ENCODE data around the gene FMN1. TPM values are rescaled to one million over a fixed set of nuclear protein-coding genes. Genes with fewer than 3 reads are reported as not detected.

The FMN1 gene
- total RNA-seq, 1 experiment from 2014 or later: 4.5 TPM

DNA sequence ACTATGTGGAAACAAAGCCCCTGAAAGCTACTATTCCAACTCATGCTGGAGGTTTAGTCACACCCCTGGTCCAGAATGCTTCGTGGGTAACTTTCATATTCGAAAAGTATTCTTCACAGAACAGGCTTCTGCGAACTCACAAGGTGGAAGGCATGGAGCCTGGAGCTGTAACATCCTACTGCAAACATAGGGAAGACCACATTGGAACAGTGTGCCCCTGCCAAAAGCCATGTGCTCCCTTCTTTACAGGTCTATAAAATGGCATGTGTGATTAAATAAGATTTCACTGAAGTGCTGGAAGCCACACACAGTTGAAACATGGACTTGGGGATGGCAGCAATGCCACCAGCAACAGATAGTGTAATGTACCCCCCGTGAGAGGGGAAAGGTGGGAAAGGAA lies 370.8 kb downstream of the FMN1 start (continued):
- TF ChIP-seq, protein P1, sequence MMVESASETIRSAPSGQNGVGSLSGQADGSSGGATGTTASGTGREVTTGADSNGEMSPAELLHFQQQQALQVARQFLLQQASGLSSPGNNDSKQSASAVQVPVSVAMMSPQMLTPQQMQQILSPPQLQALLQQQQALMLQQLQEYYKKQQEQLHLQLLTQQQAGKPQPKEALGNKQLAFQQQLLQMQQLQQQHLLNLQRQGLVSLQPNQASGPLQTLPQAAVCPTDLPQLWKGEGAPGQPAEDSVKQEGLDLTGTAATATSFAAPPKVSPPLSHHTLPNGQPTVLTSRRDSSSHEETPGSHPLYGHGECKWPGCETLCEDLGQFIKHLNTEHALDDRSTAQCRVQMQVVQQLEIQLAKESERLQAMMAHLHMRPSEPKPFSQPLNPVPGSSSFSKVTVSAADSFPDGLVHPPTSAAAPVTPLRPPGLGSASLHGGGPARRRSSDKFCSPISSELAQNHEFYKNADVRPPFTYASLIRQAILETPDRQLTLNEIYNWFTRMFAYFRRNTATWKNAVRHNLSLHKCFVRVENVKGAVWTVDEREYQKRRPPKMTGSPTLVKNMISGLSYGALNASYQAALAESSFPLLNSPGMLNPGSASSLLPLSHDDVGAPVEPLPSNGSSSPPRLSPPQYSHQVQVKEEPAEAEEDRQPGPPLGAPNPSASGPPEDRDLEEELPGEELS (CRISPR knock-in tag; IDR thresholded peaks at IDR 0.05): no peak
- TF ChIP-seq GTF2I (CRISPR knock-in tag; conservative IDR thresholded peaks at IDR 0.05): no peak
- TF ChIP-seq NFATC4 (CRISPR knock-in tag; IDR thresholded peaks at IDR 0.05): no peak
- TF ChIP-seq, protein P2, sequence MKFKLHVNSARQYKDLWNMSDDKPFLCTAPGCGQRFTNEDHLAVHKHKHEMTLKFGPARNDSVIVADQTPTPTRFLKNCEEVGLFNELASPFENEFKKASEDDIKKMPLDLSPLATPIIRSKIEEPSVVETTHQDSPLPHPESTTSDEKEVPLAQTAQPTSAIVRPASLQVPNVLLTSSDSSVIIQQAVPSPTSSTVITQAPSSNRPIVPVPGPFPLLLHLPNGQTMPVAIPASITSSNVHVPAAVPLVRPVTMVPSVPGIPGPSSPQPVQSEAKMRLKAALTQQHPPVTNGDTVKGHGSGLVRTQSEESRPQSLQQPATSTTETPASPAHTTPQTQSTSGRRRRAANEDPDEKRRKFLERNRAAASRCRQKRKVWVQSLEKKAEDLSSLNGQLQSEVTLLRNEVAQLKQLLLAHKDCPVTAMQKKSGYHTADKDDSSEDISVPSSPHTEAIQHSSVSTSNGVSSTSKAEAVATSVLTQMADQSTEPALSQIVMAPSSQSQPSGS (CRISPR knock-in tag; IDR thresholded peaks at IDR 0.05; ENCODE audit: borderline replicate concordance, low read depth): no peak

DNA sequence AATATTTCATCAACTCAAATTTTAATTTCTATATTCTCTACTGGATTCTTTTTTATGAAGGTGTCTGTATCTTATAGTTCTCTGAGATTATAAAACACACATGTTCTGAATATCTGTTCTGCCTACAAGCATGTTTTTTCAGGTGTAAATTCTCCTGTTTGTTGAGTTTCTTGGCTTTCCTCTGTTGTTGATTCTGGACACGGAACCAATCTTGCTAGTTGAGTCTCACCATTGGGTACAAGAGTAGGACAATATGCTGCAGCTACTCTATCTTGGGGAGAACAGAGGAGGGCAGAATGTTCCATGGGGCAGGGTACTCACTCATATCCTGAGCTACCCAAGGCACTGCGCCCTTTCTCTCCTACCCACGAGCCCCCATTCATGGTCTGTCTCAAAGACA lies 371.8 kb downstream of the FMN1 start:
- Mint-ChIP-seq H3K27ac (no peak overlapping the region), H3K27me3 (ENCODE audit: low read depth) (no peaks in the 10 kb centered on the region), H3K4me1 (no peaks in the 10 kb centered on the region), H3K9me3 (no peaks in the 10 kb centered on the region), H3K4me3 (no peak overlapping the region), H3K36me3 (no peaks in the 10 kb centered on the region)
- ChIA-PET POLR2A (interaction anchor here (0.6 kb wide), 1 partner anchor 20 kb away, joined by 3 read pairs; no protein-coding TSS in a partner anchor), CTCF (no interaction called here)
- no peak for DNase-seq (ENCODE audit: low spot score)
- ATAC-seq: no peak
- TF ChIP-seq, protein P2 (CRISPR knock-in tag; IDR thresholded peaks at IDR 0.05; ENCODE audit: borderline replicate concordance, low read depth): no peak
- no peak for TF ChIP-seq CBFB (CRISPR knock-in tag; IDR thresholded peaks at IDR 0.05; ENCODE audit: low read depth)
- no peak for TF ChIP-seq ZNF671 (CRISPR knock-in tag; IDR thresholded peaks at IDR 0.05)
- TF ChIP-seq, protein P3, sequence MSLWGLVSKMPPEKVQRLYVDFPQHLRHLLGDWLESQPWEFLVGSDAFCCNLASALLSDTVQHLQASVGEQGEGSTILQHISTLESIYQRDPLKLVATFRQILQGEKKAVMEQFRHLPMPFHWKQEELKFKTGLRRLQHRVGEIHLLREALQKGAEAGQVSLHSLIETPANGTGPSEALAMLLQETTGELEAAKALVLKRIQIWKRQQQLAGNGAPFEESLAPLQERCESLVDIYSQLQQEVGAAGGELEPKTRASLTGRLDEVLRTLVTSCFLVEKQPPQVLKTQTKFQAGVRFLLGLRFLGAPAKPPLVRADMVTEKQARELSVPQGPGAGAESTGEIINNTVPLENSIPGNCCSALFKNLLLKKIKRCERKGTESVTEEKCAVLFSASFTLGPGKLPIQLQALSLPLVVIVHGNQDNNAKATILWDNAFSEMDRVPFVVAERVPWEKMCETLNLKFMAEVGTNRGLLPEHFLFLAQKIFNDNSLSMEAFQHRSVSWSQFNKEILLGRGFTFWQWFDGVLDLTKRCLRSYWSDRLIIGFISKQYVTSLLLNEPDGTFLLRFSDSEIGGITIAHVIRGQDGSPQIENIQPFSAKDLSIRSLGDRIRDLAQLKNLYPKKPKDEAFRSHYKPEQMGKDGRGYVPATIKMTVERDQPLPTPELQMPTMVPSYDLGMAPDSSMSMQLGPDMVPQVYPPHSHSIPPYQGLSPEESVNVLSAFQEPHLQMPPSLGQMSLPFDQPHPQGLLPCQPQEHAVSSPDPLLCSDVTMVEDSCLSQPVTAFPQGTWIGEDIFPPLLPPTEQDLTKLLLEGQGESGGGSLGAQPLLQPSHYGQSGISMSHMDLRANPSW (CRISPR knock-in tag; conservative IDR thresholded peaks at IDR 0.05; ENCODE audit: low read depth): no peak
- TF ChIP-seq ZNF317 (CRISPR knock-in tag; IDR thresholded peaks at IDR 0.05; ENCODE audit: borderline replicate concordance, low read depth): no peak
- TF ChIP-seq, protein P4, sequence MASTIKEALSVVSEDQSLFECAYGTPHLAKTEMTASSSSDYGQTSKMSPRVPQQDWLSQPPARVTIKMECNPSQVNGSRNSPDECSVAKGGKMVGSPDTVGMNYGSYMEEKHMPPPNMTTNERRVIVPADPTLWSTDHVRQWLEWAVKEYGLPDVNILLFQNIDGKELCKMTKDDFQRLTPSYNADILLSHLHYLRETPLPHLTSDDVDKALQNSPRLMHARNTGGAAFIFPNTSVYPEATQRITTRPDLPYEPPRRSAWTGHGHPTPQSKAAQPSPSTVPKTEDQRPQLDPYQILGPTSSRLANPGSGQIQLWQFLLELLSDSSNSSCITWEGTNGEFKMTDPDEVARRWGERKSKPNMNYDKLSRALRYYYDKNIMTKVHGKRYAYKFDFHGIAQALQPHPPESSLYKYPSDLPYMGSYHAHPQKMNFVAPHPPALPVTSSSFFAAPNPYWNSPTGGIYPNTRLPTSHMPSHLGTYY (CRISPR knock-in tag; IDR thresholded peaks at IDR 0.05): no peak
- TF ChIP-seq, protein P5, sequence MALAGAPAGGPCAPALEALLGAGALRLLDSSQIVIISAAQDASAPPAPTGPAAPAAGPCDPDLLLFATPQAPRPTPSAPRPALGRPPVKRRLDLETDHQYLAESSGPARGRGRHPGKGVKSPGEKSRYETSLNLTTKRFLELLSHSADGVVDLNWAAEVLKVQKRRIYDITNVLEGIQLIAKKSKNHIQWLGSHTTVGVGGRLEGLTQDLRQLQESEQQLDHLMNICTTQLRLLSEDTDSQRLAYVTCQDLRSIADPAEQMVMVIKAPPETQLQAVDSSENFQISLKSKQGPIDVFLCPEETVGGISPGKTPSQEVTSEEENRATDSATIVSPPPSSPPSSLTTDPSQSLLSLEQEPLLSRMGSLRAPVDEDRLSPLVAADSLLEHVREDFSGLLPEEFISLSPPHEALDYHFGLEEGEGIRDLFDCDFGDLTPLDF (CRISPR knock-in tag; IDR thresholded peaks at IDR 0.05): no peak
- TF ChIP-seq, protein P6, sequence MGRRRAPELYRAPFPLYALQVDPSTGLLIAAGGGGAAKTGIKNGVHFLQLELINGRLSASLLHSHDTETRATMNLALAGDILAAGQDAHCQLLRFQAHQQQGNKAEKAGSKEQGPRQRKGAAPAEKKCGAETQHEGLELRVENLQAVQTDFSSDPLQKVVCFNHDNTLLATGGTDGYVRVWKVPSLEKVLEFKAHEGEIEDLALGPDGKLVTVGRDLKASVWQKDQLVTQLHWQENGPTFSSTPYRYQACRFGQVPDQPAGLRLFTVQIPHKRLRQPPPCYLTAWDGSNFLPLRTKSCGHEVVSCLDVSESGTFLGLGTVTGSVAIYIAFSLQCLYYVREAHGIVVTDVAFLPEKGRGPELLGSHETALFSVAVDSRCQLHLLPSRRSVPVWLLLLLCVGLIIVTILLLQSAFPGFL (CRISPR knock-in tag; IDR thresholded peaks at IDR 0.05; ENCODE audit: borderline replicate concordance): no peak
- TF ChIP-seq ESRRA (CRISPR knock-in tag; IDR thresholded peaks at IDR 0.05; ENCODE audit: borderline replicate concordance): no peak
- TF ChIP-seq, protein P7, sequence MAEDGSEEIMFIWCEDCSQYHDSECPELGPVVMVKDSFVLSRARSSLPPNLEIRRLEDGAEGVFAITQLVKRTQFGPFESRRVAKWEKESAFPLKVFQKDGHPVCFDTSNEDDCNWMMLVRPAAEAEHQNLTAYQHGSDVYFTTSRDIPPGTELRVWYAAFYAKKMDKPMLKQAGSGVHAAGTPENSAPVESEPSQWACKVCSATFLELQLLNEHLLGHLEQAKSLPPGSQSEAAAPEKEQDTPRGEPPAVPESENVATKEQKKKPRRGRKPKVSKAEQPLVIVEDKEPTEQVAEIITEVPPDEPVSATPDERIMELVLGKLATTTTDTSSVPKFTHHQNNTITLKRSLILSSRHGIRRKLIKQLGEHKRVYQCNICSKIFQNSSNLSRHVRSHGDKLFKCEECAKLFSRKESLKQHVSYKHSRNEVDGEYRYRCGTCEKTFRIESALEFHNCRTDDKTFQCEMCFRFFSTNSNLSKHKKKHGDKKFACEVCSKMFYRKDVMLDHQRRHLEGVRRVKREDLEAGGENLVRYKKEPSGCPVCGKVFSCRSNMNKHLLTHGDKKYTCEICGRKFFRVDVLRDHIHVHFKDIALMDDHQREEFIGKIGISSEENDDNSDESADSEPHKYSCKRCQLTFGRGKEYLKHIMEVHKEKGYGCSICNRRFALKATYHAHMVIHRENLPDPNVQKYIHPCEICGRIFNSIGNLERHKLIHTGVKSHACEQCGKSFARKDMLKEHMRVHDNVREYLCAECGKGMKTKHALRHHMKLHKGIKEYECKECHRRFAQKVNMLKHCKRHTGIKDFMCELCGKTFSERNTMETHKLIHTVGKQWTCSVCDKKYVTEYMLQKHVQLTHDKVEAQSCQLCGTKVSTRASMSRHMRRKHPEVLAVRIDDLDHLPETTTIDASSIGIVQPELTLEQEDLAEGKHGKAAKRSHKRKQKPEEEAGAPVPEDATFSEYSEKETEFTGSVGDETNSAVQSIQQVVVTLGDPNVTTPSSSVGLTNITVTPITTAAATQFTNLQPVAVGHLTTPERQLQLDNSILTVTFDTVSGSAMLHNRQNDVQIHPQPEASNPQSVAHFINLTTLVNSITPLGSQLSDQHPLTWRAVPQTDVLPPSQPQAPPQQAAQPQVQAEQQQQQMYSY (CRISPR knock-in tag; IDR thresholded peaks at IDR 0.05): no peak
- no peak for TF ChIP-seq JAZF1 (CRISPR knock-in tag; IDR thresholded peaks at IDR 0.05)
- TF ChIP-seq, protein P8, sequence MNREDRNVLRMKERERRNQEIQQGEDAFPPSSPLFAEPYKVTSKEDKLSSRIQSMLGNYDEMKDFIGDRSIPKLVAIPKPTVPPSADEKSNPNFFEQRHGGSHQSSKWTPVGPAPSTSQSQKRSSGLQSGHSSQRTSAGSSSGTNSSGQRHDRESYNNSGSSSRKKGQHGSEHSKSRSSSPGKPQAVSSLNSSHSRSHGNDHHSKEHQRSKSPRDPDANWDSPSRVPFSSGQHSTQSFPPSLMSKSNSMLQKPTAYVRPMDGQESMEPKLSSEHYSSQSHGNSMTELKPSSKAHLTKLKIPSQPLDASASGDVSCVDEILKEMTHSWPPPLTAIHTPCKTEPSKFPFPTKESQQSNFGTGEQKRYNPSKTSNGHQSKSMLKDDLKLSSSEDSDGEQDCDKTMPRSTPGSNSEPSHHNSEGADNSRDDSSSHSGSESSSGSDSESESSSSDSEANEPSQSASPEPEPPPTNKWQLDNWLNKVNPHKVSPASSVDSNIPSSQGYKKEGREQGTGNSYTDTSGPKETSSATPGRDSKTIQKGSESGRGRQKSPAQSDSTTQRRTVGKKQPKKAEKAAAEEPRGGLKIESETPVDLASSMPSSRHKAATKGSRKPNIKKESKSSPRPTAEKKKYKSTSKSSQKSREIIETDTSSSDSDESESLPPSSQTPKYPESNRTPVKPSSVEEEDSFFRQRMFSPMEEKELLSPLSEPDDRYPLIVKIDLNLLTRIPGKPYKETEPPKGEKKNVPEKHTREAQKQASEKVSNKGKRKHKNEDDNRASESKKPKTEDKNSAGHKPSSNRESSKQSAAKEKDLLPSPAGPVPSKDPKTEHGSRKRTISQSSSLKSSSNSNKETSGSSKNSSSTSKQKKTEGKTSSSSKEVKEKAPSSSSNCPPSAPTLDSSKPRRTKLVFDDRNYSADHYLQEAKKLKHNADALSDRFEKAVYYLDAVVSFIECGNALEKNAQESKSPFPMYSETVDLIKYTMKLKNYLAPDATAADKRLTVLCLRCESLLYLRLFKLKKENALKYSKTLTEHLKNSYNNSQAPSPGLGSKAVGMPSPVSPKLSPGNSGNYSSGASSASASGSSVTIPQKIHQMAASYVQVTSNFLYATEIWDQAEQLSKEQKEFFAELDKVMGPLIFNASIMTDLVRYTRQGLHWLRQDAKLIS (CRISPR knock-in tag; IDR thresholded peaks at IDR 0.05; ENCODE audit: borderline replicate concordance): no peak
- no peak for TF ChIP-seq TEAD1 (CRISPR knock-in tag; IDR thresholded peaks at IDR 0.05)
- no peak for TF ChIP-seq GTF2I (CRISPR knock-in tag; conservative IDR thresholded peaks at IDR 0.05)
